ENCODE measurements around the gene ENKD1.

Gene ENKD1

DNA sequence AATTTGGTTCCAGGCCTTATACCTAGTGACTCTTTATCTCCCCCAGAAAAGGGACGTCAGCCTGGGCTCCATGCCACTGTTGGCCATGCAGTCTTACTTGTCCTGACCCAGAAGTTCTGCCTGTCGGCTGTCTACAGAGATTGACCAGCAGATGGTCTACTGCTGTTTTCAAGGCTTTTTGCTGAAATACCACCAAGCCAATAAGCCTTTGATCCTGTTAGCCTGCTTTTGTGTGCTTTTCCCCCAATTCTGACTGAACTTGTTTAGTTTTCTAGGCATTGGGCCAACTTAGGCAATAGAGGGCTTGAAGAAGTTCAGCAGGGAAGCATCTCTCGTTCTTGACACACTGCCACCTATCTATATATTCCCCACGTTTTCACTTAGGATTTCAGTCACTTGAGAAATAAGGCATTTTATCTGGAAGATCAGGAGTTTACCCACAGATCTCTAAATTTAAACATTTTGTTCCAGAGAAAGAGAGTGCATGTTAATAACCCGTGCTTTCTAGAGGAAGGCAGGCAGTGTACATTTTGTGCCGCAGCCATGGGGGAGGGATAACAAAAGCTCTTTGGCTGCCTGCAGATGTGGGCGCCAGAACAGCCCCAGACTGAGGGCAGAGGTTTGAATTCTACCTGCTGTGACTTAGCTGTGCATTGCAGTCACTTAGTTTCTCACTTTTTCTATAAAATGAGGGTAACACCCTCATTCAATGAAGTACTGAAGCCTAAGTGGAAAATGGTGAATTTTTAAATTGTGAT is 34.0 kb downstream of the ENKD1 start:
- H3K4me3 ChIP-seq: no peak overlapping the region
- TF ChIP-seq Cebpa-rat (IDR thresholded peaks at IDR 0.05): no peak
- H3K9ac ChIP-seq: no peak overlapping the region; a peak in 1 of 22 replicates
- H3K27me3 ChIP-seq: no peaks in the 10 kb centered on the region
- H3K27ac ChIP-seq: no peak overlapping the region
- no peak overlapping the region for H3K4me2 ChIP-seq
- peaks cover 93 to 100% (median 97%) of the 10 kb centered on the region in 11 experiments for H3K36me3 ChIP-seq
- peaks cover 0 to 63% (median 20%) of the 10 kb centered on the region in 11 experiments; a peak in 11 of 22 replicates for H4K20me1 ChIP-seq
- no peaks in the 10 kb centered on the region for H3K4me1 ChIP-seq
- no peaks in the 10 kb centered on the region for H3K9me3 ChIP-seq (replicated peaks in 1 of 11)

DNA sequence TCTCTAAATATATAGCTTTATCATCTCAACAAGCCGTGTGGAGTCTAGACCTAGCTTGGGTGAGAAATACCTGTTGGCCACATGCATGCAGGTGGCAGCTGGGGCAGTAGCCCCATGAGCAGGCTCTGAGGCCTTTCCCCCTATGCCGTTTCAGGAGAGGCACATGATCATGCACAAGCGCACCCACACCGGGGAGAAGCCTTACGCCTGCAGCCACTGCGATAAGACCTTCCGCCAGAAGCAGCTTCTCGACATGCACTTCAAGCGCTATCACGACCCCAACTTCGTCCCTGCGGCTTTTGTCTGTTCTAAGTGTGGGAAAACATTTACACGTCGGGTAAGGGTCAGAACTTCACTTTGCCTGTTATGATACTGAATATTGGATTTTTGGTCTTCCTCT is 38.3 kb downstream of the ENKD1 start:
- Histone ChIP-seq H3K4me1 (no peaks in the 10 kb centered on the region), H3K27ac (no peak overlapping the region), H3K27me3 (no peaks in the 10 kb centered on the region), H3K9me3 (replicated peaks in 1 of 11) (no peaks in the 10 kb centered on the region), H3K9ac (no peak overlapping the region), H3K4me2 (no peak overlapping the region), H3K4me3 (no peak overlapping the region), H3K36me3 (peaks cover 90 to 100% (median 96%) of the 10 kb centered on the region in 11 experiments), H4K20me1 (peaks cover 0 to 54% (median 18%) of the 10 kb centered on the region in 11 experiments; a peak in 12 of 22 replicates)
- no peak for TF ChIP-seq Cebpa-rat (IDR thresholded peaks at IDR 0.05)

DNA sequence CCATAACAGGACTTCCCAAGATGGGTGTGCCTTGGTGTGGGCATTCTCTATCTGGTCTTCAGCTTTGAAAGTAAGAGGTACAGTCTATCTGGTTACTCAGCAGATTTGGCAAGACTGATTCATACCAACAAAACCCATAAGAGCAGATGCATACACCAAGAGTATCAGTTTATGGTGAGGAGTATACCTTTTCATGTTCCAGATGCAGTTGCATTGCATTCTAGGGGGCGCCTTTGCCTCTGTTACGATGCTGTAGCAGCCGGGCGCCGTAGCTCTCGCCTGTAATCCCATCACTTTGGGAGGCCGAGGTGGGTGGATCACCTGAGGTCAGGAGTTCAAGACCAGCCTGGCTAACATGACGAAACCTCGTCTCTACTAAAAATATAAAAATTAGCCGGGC is 52.7 kb downstream of the ENKD1 start:
- Histone ChIP-seq H3K27me3 (no peaks in the 10 kb centered on the region), H3K9me3 (replicated peaks in 1 of 11) (no peaks in the 10 kb centered on the region), H3K36me3 (peaks cover 83 to 100% (median 95%) of the 10 kb centered on the region in 11 experiments), H4K20me1 (peaks cover 8 to 59% (median 37%) of the 10 kb centered on the region in 11 experiments; a peak in 20 of 22 replicates), H3K27ac (no peak overlapping the region), H3K9ac (no peak overlapping the region), H3K4me1 (no peaks in the 10 kb centered on the region), H3K4me3 (no peak overlapping the region), H3K4me2 (no peak overlapping the region)
- TF ChIP-seq Cebpa-rat (IDR thresholded peaks at IDR 0.05): no peak
